ENCODE results near the gene TTC31. TPM values are rescaled to one million over a fixed set of nuclear protein-coding genes. Genes with fewer than 3 reads are reported as not detected.

Gene TTC31
- total RNA-seq, 1 donor from 2014 or later: 7.7 TPM

GRCh38 chr2:74502147-74502719 lies 19.4 kb downstream of the TTC31 start:
- FAIRE-seq (no peak), DNase-seq (ENCODE audit: low spot score in 2 of 2) (no peak)

- peak; percentile 55 to 72 for DNase-seq (ENCODE audit: low spot score in 2 of 2)
- no peak for FAIRE-seq
These were observed 20.0 kb downstream of the TTC31 start for GRCh38 chr2:74502720-74503505.

GRCh38 chr2:74503506-74504475 lies 20.9 kb downstream of the TTC31 start:
- FAIRE-seq: no peak
- no peak for DNase-seq (ENCODE audit: low spot score in 2 of 2)

GRCh38 chr2:74504591-74504990 lies 21.7 kb downstream of the TTC31 start:
- FAIRE-seq (no peak), DNase-seq (ENCODE audit: low spot score in 2 of 2) (no peak)

GRCh38 chr2:74505448-74506246 lies 22.8 kb downstream of the TTC31 start:
- no peak for DNase-seq (ENCODE audit: low spot score in 2 of 2)
- FAIRE-seq: no peak

- FAIRE-seq: no peak
- peak; percentile 98 to 99 for DNase-seq (ENCODE audit: low spot score in 2 of 2)
These were observed 24.5 kb downstream of the TTC31 start, which contains the start of gene PCGF1 for GRCh38 chr2:74507145-74507925. Gene PCGF1 (minus strand): TSS chr2:74507695. CDS start chr2:74507668, 27 bp downstream.

- no peak for FAIRE-seq
- DNase-seq (ENCODE audit: low spot score in 2 of 2): no peak
These were observed 25.1 kb downstream of the TTC31 start for GRCh38 chr2:74507926-74508520.

DNA sequence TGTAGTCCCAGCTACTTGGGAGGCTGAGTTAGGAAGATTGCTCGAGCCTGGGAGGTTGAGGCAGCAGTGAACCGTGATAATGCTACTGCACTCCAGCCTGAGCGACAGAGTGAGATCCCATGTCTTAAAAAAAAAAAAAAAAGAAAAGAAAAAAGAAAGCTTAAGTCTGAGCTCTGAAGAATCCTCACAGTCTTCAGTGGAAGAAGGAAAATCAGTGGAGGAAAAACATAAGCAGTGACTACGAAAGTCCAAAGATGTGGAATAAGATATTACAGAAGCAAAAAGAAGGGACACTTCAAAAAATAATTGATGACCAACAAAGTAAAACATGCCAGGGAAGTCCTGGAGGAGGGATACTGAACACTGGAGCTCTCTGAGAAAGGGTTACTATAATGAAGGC lies 27.4 kb downstream of the TTC31 start:
- FAIRE-seq: no peak
- DNase-seq (ENCODE audit: low spot score in 2 of 2): no peak

- FAIRE-seq: no peak
- no peak for DNase-seq (ENCODE audit: low spot score in 2 of 2)
These were observed 28.5 kb downstream of the TTC31 start for GRCh38 chr2:74511104-74511989.

- FAIRE-seq (no peak), DNase-seq (ENCODE audit: low spot score in 2 of 2) (no peak)
These were observed 30.1 kb downstream of the TTC31 start for GRCh38 chr2:74512744-74513604.

GRCh38 chr2:74513605-74514367 lies 30.9 kb downstream of the TTC31 start:
- DNase-seq (ENCODE audit: low spot score in 2 of 2): peak in 1 of 2 donors; percentile 44
- FAIRE-seq: no peak

- FAIRE-seq (no peak), DNase-seq (ENCODE audit: low spot score in 2 of 2) (peak in 1 of 2 donors; percentile 49)
These were observed 31.7 kb downstream of the TTC31 start, which contains the start of gene TLX2 for GRCh38 chr2:74514368-74515270. Gene TLX2 (plus strand): TSS chr2:74514450. CDS start chr2:74514807, 357 bp downstream.

DNA sequence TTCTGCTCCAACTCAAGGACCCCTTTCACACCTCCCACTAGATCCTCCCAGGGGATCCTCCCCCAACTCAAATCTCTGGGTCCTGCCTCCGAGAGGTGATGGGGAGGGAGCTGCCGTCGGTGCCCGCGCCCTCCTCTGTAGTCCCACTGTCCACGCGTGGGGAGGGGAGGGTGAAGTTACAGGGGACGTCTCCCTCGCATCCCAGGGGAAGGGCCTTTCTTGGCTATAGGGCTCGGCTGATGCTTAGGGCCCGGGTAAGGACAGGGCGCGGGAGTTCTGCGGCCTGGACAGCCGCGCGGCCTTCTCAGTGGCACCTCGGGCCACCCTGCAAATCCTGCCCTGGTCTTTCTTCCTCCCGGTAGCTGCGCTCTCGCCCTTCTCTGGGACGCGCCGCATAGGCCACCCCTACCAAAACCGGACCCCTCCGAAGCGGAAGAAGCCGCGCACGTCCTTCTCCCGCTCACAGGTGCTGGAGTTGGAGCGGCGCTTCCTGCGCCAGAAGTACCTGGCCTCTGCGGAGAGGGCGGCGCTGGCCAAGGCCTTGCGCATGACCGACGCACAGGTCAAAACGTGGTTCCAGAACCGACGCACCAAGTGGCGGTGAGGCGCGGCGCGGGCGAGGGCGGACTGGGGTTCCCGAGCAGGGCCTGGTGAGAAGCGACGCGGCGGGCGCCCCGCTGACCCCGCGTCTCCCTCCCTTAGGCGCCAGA lies 32.5 kb downstream of the TTC31 start:
- DNase-seq (ENCODE audit: low spot score in 2 of 2) (no peak), FAIRE-seq (no peak)

DNA sequence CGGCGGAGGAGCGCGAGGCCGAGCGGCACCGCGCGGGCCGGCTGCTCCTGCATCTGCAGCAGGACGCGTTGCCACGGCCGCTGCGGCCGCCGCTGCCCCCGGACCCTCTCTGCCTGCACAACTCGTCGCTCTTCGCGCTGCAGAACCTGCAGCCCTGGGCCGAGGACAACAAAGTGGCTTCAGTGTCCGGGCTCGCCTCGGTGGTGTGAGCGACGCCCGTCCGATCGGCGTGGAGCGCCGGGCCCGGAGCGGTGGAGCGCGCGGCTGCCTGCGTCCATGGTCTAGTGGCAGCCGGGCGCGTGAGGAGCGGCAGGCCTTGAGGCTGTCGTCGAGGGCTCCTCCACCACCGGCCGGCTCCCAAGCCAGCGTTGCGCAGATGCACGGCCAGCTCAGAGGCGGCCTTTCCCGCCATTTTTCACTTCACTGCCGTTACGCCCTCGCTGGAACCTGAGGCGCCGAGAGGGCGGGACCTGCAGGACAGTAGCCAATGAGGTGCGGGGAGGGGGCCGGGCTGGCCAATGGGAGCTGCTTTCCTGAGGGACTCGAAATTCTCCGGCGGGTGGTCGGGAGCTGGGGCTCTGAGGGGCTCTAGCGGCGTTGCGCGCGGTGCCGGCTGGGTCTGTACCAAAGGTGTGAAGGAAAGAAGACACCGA lies 33.2 kb downstream of the TTC31 start:
- FAIRE-seq: no peak
- peak; percentile 74 to 81 for DNase-seq (ENCODE audit: low spot score in 2 of 2)

All from frontal cortex (tissue), 4 donors.